Femur (tissue), 1 donor: ENCODE data around the gene LRP4.

Experiments used
- DNase-seq: peaks from one replicate; pipeline ENCODE4 v3.0.0-alpha.2; 2017

LRP4 gene

DNA sequence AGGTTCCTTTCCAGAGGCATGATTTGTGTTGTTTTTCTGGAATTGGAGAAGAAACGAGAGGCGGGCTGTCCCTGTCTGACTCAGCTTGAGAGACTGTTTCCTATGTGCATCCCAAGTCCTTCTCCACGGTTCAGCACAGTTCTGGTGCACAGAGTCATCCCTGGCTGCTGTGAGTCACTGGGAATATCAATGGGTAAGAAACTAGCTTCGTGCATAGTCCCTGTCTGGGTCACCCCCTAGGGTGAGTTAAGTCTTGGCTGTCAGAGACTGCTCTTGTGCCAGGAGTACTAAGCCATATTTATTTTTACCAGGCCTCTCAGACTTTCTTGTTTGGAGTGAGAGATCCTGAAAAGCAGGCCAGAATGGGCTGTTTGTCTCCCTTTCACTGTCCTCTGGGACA is 2.4 kb upstream of the LRP4 start:
- DNase-seq = peak; percentile 63

DNA sequence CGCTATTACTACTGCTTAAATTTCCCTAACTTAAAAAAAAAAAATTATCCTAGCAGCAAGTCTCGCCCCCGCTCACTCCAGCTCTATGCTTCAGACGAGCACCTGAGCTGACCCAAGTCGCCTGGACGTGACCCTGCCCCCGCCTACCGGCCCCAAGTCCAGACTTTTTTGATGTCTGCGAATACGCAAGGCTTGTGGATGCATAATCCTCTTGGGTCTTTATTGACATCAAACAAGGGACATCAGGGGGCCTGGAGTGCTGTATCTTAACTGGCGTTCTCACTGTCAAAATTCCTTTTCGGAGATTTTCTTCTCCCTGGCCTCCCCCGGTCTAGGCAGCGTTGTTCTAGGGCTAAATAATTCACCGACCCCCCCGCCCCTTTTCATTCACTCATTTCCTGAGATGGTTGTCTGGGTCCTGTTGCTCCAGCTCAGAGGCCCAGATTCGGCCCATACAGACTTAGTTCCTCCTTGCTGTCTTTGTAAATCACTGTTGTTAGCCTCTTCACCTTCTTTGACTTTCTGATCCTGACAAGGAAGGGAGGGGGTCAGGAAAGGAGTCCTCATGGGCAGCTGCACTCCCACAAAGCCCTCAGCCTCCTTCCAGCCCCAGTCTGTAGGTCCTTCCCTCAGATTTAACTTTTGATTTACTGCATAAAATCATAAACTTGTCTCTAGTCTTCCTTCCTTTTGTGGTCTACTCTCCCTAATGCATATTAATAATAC is 601 bp upstream of the LRP4 start:
- no peak for DNase-seq

- DNase-seq = no peak
Observed at GRCh38 chr11:46917762-46918082, 628 bp downstream of the LRP4 start.

DNA sequence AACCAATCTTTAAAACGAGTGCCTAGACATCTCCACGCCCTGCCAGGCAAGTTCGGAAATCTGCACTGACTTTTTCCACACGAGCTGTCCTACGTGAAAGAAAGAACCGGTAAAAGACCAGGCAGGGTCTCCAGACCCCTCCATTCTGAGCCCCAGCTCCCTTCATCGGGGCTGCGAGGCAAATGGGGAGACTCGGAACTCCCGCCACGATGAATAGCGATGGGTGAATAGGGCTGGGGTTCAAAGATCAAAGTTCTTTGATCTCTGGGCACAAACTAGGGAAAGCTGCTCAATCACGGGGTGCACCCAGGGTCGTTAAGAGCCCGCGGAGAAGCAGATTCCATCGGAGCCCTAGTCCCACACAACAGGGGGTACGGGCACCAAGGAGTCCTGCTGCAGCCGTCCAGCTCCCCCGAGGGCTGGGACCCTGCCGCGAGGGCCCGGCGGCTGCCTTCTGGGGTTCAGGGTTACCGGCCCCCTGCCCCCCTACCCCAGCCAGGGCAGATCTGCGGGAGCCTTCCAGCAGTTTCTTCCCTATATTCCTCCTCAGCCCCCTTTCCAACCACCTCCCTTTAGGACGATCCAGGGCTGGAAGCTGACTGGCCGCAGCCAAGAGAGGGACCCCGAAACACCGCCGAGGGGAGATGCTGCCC is 1.1 kb downstream of the LRP4 start:
- no peak for DNase-seq

GRCh38 chr11:46916286-46917108 is 1.9 kb downstream of the LRP4 start:
- peak; percentile 83 for DNase-seq

DNA sequence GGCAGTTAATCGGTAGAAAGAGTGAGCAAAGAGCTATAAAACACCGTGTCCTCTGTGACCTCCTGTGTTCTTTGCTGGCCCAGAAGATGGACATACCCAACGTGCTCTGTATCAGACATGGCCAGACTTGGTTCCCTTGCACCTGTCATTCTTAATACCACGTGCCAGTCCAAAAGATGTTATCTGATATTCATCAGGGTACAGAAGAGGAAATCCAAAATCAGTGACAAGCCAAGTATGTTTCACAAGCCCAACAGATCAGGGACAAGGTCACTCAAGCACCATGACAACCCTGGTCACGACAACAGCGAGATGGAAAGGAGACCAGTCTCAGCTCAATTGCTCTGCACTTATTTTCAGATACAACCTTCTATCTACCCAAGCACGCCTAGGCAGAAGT is 3.4 kb downstream of the LRP4 start:
- no peak for DNase-seq

- DNase-seq = peak; percentile 32
Observed at GRCh38 chr11:46914363-46914762, 4.0 kb downstream of the LRP4 start.

DNA sequence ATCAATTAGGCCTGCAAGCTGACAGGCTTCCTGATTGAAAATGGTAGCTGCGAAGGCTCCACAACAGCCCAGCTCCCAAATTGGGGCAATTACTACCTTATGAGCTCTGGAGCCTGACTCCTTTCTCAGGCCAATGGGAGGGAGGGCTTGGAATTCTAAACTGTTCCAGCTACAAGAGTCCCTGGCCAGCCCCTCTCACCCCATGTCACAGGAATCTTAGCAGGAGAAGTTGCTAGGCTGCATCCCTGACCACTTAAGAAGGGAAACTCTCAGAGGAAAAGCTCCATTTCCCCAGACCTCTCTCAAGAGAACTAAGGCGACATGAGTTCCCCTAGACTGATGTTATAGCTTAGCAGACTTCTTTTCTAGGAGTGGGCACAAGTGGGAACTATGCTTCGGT is 4.9 kb downstream of the LRP4 start:
- DNase-seq = no peak

GRCh38 chr11:46912526-46913150 is 5.7 kb downstream of the LRP4 start:
- no peak for DNase-seq

DNA sequence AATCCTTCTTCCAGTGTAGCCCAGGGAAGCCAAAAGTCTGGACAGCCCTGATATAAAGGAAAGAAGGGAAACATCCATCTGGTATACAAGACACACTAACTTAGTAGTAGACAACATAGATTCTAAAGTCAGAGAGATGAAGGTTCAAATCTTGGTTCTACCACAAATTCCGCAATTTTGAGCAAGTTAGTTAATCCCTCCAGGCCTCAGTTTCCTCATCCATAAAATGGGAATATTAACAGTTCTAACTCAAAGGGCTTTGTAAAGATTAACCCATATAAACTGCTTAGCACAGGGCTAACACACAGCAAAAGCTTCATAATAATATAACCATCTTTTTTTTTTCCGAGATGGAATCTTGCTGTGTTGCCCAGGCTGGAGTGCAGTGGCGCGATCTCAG is 10.7 kb downstream of the LRP4 start:
- no peak for DNase-seq

DNA sequence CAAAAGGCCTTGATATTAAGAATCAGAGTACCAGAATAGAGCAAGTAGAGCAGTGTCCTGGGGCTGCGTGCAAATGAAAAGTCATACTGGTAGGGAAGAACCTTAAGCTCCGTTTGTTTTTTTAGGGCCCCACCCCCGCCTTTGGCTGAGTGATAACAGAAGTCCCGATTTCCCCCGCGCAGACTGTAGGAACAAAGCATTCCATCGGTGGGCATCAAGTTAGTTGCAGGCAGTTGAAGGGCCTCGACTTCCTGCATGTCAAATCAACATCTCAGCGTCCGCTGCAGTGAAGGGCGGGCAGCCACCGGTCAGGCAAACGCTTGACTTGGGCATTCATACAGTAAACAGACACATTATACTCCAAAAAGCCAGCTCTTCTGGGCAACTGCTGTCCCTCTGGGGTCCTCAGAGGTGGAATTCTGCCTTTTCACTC is 11.7 kb downstream of the LRP4 start:
- no peak for DNase-seq

DNA sequence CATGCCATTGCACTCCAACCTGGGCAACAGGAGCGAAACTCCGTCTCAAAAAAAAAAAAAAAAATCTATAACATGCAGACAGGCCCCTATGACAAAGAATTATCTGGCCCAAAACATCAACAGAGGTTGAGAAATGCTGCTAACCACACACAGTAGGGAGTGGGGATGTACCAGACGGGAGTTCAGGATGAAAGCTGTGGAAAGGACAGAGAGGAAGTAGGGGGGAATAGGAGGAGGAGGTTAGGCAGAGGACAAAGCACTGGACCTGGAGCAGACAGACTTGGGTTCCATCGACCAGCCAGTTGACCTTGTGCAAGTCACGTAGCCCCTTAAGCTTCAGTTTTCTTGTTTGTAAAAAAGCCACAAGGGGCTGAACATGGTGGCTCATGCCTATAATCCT is 12.5 kb downstream of the LRP4 start:
- DNase-seq = no peak

DNA sequence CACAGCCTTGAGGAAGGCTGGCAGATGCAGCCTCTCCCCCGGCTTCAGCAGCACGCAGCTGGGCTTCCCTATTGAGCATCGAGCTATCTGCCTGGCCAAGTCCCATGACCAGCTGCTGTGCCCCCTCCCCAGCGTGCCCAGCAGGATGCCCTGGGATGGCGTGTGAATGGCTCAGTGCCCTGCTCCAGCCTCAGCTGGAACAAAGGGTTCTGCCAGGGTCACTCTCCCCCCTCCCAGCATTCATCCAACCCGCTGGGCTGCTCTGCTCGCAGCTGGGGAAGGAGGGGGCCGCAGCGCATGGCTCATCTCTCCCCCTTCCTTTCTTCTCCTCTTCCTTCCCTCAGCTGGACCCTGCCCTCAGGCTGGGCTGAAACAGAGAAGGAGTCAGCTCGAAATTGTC is 14.5 kb downstream of the LRP4 start:
- peak; percentile 73 for DNase-seq

DNA sequence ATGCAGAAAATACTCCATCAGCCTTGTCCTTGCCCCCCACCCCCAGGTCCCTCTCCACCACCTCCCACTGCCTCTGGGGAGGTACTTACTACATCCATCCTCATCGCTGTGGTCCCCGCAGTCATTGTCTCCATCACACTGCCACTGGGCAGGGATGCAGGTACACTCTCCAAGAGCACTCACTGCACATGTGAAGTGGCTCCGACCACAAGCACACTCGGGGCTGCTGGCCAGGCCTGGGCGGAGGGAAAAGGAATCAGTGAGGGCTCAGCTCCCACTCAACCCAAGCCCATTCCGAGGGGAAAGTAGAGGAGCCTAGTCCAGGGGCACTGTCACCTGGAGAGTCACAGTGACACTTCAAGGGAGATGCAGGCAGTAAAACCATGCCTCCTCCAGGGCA is 15.7 kb downstream of the LRP4 start:
- no peak for DNase-seq

DNA sequence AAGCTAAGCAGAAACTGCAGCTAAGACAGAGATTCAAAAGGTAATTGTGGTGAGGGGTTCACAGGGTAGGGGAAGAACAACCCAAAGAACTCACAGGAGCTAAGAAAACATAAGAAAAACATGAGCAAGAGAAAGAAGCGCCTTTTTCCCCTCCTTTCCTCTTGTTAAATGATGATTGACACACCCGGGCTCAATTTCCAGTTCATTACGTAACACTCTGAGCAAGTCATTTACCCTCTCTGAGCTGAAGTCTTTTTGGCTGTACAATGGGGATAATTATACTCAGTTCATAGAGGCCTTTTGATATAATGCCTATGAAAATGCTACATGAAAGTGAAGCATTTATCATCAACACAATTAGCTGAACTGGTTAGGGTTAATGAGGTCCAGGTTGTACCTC is 17.2 kb downstream of the LRP4 start:
- no peak for DNase-seq

DNA sequence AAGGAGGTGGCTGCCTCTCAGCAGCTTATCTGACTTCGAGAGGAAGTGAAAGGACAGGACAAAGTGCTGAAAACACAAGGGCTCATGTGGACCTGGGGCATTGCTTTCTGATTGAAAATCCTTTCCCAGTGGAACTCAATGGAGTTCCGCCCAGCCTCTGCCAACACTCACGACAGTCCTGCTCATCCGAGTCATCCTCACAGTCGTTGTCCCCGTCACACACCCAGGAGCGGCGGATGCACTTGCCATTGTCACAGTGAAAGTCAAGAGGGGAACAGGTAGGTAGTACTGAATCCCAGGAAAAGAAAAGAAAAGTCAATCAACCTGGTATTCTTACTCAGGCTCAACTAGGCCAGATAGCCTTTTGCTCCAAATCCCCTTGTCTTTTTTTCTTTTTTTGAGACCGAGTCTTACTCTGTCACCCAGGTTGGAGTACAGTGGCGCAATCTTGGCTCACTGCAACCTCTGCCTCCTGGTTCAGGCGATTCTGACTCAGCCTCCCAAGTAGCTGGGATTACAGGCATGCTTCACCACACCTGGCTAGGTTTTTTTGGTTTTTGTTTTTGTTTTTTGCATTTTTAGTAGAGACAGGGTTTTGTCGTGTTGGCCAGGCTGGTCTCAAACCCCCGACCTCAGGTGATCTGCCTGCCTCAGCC is 18.1 kb downstream of the LRP4 start:
- DNase-seq = no peak

GRCh38 chr11:46899501-46900025 is 18.8 kb downstream of the LRP4 start:
- no peak for DNase-seq

DNA sequence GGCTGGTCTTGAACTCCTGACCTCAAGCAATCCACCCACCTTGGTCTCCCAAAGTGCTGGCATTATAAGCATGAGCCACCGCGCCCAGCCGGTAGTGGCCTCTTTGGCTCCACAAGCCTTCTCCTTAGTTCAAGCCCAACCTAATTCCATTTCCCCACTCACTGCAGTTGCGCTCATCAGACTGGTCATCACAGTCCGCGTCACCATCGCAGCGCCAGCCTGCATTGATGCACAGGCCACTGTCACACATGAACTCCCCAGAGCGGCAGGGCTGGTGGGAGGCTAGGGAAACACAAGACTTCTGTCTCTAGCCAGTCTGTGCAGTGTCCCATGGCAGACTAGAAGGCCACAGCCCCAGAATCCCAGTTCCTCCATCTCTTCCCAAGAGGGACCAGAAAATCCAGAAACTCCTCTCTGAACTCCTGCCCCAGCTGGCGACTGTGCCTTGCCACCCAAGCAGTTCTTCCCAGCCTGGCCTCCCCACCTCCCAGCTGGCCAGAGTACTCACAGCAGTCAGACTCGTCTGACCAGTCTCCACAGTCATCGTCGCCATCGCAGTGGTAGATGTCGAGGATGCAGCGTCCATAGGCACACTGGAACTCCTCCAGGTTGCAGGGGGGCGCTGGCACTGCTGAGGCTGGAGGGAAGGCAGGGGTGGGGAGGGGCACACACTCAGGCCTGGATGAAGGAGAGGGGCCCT is 19.8 kb downstream of the LRP4 start:
- no peak for DNase-seq

GRCh38 chr11:46896719-46897406 is 21.5 kb downstream of the LRP4 start:
- DNase-seq = no peak

DNA sequence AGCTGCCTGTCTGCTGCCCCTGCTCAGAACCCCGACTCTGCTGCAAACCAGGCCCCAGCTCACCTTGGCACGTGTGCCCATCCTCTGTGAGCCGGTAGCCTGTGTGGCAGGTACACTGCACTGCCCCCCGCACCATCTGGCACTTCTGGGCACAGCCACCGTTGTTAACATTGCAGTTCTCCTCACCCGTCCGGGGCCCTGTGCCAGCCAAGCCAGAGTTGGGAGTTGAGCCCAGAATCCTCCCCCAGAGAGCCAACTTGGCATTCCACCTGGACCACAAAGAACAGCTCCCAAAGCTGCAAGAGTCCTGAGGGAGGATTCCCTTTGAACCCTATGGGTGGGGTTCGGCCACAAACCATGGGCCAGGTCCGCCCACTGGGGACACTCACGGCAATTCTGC is 22.5 kb downstream of the LRP4 start:
- peak; percentile 69 for DNase-seq

DNA sequence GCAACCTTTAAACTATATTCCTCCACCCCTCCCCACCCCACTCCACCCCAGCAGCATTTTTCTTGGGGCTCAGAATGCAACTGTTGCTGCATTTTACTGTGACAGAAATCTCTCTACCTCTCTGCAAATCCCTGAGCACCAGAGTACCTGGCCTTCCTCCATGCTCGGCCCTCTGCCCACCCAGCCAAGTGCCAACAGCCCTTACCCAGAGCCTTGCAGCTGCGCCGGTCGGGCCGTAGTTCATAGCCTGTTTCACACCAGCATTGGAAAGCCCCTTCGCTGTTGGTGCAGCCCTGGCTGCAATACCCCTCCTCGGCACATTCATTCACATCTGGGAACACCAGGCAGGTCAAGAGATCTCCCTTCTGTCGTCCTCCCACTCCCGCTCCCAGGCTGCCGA is 23.4 kb downstream of the LRP4 start:
- no peak for DNase-seq

DNA sequence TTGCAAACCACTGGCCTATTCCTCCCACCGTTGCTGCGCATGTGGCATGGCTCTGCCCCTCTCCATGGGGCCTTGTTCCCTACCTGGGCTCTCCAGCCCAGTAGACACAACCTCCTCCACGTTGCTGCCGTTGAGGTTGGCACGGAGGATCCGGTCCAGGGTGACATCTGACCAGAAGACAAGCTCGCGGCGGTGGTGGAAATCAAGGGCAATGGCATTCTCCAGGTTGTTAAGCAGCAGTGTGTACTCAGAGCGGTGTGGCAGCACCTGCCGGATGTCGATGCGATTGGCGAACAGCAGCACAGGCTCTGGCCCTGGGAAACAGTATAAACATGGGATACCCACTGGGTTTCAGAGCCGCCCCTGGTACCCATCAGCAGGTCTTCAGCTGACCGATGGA is 23.8 kb downstream of the LRP4 start:
- no peak for DNase-seq
